Eye (tissue), 1 donor: ENCODE measurements around the gene DCD.
A peak's percentile ranks its signal among the peaks of the same experiment; 100 is the strongest.

Experiments used
- DNase-seq: peaks from one replicate; pipeline ENCODE4 v3.0.0-alpha.2; 2015

The DCD gene

GRCh38 chr12:54605138-54605970 is 42.8 kb downstream of the DCD start:
- no peak for DNase-seq

GRCh38 chr12:54604436-54604835 is 43.7 kb downstream of the DCD start:
- DNase-seq = no peak

- no peak for DNase-seq
These were observed 44.3 kb downstream of the DCD start for GRCh38 chr12:54603872-54604271.

DNA sequence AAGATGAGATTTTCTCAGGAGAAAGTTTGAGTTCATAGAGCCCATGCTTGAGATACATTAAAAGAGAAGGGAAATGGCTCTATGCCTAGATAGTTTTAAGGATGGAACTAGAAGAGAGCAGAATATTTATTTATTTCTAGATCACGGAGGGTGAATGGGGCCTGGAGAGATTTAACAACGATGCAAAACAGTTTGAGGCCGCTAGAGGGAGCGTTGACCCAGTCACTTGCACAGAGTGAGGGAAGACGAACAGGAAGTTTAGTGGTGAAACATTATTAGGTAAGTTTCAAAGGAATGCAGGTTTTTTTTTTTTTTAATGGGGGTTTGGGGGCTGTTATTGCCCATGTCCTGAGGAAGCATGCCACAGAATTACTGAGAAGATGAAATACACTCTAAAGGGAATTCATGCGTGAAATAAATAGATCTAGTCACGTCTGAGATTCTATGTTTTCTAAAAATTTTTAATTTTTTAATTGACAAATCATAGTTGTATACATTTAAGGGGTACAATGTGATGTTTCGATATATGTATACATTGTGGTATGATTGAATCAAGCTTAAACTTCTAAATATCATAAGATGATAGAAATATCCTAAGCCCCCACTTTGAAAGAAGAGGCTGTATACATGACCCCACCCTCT is 44.9 kb downstream of the DCD start:
- DNase-seq = peak; percentile 82

GRCh38 chr12:54602661-54603060 is 45.5 kb downstream of the DCD start:
- no peak for DNase-seq

- peak; percentile 57 for DNase-seq
These were observed 46.3 kb downstream of the DCD start for GRCh38 chr12:54601841-54602240.

GRCh38 chr12:54598970-54599369 is 49.2 kb downstream of the DCD start:
- DNase-seq = no peak

DNA sequence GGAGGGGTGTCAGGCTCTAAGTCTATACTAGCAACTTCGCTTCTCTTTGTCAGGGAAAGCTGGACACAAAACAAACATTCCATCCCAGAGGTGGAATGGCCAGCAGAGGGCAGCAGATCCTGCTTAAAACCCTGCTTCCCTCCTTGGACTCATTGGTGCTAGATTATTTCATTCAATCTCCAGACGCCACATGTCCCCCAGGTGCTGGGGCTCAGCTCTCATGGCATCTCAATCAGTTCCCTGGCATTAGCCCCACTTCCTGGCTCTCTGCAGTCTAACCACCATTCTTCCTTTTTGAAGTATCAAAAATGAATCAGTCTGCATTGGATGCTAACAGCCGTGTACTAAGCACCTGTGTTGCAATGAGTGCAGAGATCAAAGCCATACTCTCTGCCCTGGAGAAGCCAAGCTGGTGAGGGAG is 51.6 kb downstream of the DCD start:
- DNase-seq = peak; percentile 91

DNA sequence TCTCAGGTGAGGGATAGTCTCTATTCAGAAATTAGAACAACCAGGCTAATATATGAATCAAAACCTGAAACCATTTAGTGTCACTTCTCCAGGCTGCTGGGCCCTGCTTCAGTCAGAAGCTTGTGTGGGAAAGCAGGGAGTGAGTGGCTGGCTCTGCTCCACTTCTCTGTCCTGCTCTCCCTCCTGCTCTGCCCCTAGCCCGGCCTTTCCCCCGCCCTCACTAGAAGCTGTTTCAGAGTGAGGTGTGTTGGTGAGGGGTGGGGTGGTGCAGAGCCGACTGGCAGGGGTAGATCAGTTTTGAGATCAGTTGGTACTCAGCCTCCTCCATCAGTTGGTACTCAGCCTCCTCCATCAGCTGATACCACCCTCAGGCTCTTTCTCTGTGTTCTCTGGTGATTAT is 52.7 kb downstream of the DCD start:
- DNase-seq = no peak
